IMR-90 (cell line): ENCODE results near the gene CLDN2. TPM values are rescaled to one million over a fixed set of nuclear protein-coding genes. Genes with fewer than 3 reads are reported as not detected.

Source experiments
- ATAC-seq: fragments of 200-7000 bp; cut with Tn5 transposase; 2 replicates; pipeline ENCODE4 v1.9.1; 2020; ENCODE audit warnings: low read depth, mild to moderate bottlenecking, moderate library complexity
- BruUV-seq: library from RNA; stranded (reverse); fragments of 400-500 nt; replicated peaks from 2 replicates; lab custom pipeline; 2021; lab: Mats Ljungman, UMichigan
- CTCF ChIA-PET: fragments of 300-600 bp; formaldehyde crosslinking; extraction: SDS; loops from one replicate; lab custom pipeline; 2021; ENCODE audit warnings: antibody characterized with exemption; lab: Yijun Ruan, JAX
- POLR2A ChIA-PET: fragments of 300-600 bp; sonication (Branson Sonifier 250); formaldehyde crosslinking; loops from one replicate; lab custom pipeline; 2022; ENCODE audit warnings: antibody characterized with exemption; ENCODE audit not compliant: unreplicated experiment; lab: Charles Lee
- DNase-seq: peaks from one replicate; pipeline ENCODE4 v3.0.0; 2013
- H2AFZ ChIP-seq: replicated peaks from 2 replicates; pipeline ENCODE3; 2013; ENCODE audit warnings: low read length, mild to moderate bottlenecking; ENCODE audit not compliant: poor library complexity
- H2AK5ac ChIP-seq: 2 replicates; pipeline ENCODE4 v1.6.1; 2013; ENCODE audit warnings: low read depth, low read length, inconsistent platforms
- H2AK9ac ChIP-seq: replicated peaks from 2 replicates; pipeline ENCODE3; 2013; ENCODE audit warnings: mild to moderate bottlenecking, low read depth, low read length, moderate library complexity; ENCODE audit not compliant: poor library complexity
- H2BK120ac ChIP-seq: 2 replicates; pipeline ENCODE4 v1.6.1; 2013; ENCODE audit warnings: low read depth, low read length, inconsistent platforms
- H2BK15ac ChIP-seq: 3 replicates; pipeline ENCODE4 v1.6.1; 2013; ENCODE audit warnings: low read depth, low read length, inconsistent platforms
- H2BK20ac ChIP-seq: 2 replicates; pipeline ENCODE4 v1.6.1; 2013; ENCODE audit warnings: low read depth, mild to moderate bottlenecking, inconsistent platforms, low read length, moderate library complexity
- H2BK5ac ChIP-seq: 2 replicates; pipeline ENCODE4 v1.6.1; 2013; ENCODE audit warnings: mild to moderate bottlenecking, low read depth, low read length, inconsistent platforms; ENCODE audit not compliant: poor library complexity, severe bottlenecking
- H3K14ac ChIP-seq: replicated peaks from 2 replicates; pipeline ENCODE4 v1.6.1; 2013; ENCODE audit warnings: low read depth, low read length, inconsistent platforms
- H3K18ac ChIP-seq: 2 replicates; pipeline ENCODE4 v1.6.1; 2013; ENCODE audit warnings: low read depth, low read length, control low read depth
- H3K23ac ChIP-seq: 2 replicates; pipeline ENCODE4 v1.6.1; 2013; ENCODE audit warnings: low read depth, low read length, inconsistent platforms
- H3K27ac ChIP-seq: 2 replicates; pipeline ENCODE4 v1.5.1; 2013; ENCODE audit warnings: mild to moderate bottlenecking, control low read depth, low read length; ENCODE audit not compliant: insufficient read depth
- H3K27me3 ChIP-seq: 2 replicates; pipeline ENCODE4 v1.6.1; 2013; ENCODE audit warnings: low read length; ENCODE audit not compliant: control insufficient read depth, insufficient read depth
- H3K36me3 ChIP-seq: 2 replicates; pipeline ENCODE4 v1.6.1; 2013; ENCODE audit warnings: low read length, mixed read lengths; ENCODE audit not compliant: control insufficient read depth, insufficient read depth
- H3K4ac ChIP-seq: 2 replicates; pipeline ENCODE4 v1.6.1; 2013; ENCODE audit warnings: low read depth, low read length, inconsistent platforms
- H3K4me1 ChIP-seq: 2 replicates; pipeline ENCODE4 v1.6.1; 2013; ENCODE audit warnings: low read length, mixed read lengths; ENCODE audit not compliant: control insufficient read depth, insufficient read depth
- H3K4me2 ChIP-seq: 2 replicates; pipeline ENCODE4 v1.6.1; 2013; ENCODE audit warnings: low read depth, mild to moderate bottlenecking, control low read depth, low read length, moderate library complexity
- H3K4me3 ChIP-seq: 2 replicates; pipeline ENCODE4 v1.5.1; 2013; ENCODE audit warnings: low read depth, mild to moderate bottlenecking, control low read depth, low read length, moderate library complexity; ENCODE audit not compliant: insufficient read depth
- H3K56ac ChIP-seq: 2 replicates; pipeline ENCODE4 v1.6.1; 2013; ENCODE audit warnings: low read length, inconsistent platforms; ENCODE audit not compliant: insufficient read depth; ENCODE audit errors: extremely low read depth
- H3K79me1 ChIP-seq, 2 experiments: 2 replicates each; pipeline ENCODE4 v1.6.1; 2013; ENCODE audit warnings: low read length in 2 of 2, inconsistent platforms in 1 of 2, low read depth in 1 of 2
- H3K9ac ChIP-seq: 2 replicates; pipeline ENCODE4 v1.6.1; 2013; ENCODE audit warnings: low read depth, low read length, control low read depth
- H3K9me1 ChIP-seq: 2 replicates; pipeline ENCODE4 v1.6.1; 2013; ENCODE audit warnings: low read length, inconsistent platforms; ENCODE audit not compliant: insufficient read depth
- H3K9me3 ChIP-seq: 2 replicates; pipeline ENCODE4 v1.6.1; 2013; ENCODE audit warnings: low read length; ENCODE audit not compliant: control insufficient read depth, insufficient read depth
- H4K20me1 ChIP-seq: 2 replicates; pipeline ENCODE4 v1.6.1; 2013; ENCODE audit warnings: low read length, inconsistent platforms; ENCODE audit not compliant: insufficient read depth
- H4K5ac ChIP-seq: 2 replicates; pipeline ENCODE4 v1.6.1; 2013; ENCODE audit warnings: mild to moderate bottlenecking, low read depth, low read length, control low read depth
- H4K8ac ChIP-seq, 2 experiments: 2 replicates each; pipeline ENCODE4 v1.6.1; 2013; ENCODE audit warnings: low read depth in 2 of 2, low read length in 2 of 2, control low read depth in 1 of 2, inconsistent platforms in 1 of 2
- H4K91ac ChIP-seq: 2 replicates; pipeline ENCODE4 v1.6.1; 2013; ENCODE audit warnings: low read depth, low read length, inconsistent platforms; ENCODE audit not compliant: insufficient read depth
- BHLHE40 ChIP-seq: fragments of 150-350 bp; IDR thresholded peaks from 2 replicates; pipeline ENCODE4 v1.6.1; 2016; ENCODE audit warnings: mild to moderate bottlenecking, low read depth, low read length
- CEBPB ChIP-seq: IDR thresholded peaks from 2 replicates; pipeline ENCODE4 v1.6.1; 2012; ENCODE audit warnings: low read depth, low read length, improper control_type of control experiment
- CHD1 ChIP-seq: IDR thresholded peaks from 2 replicates; pipeline ENCODE4 v1.6.1; 2012; ENCODE audit warnings: low read depth, low read length, improper control_type of control experiment
- FOS ChIP-seq: fragments of 150-350 bp; IDR thresholded peaks from 2 replicates; pipeline ENCODE4 v1.6.1; 2016; ENCODE audit warnings: low read depth, low read length
- MAFK ChIP-seq: IDR thresholded peaks from 2 replicates; pipeline ENCODE4 v1.6.1; 2012; ENCODE audit warnings: low read depth, low read length, improper control_type of control experiment
- MAZ ChIP-seq: IDR thresholded peaks from 2 replicates; pipeline ENCODE4 v1.6.1; 2012; ENCODE audit warnings: low read depth, mild to moderate bottlenecking, low read length, improper control_type of control experiment, moderate library complexity, borderline replicate concordance
- MXI1 ChIP-seq: IDR thresholded peaks from 2 replicates; pipeline ENCODE4 v1.6.1; 2012; ENCODE audit warnings: low read depth, mild to moderate bottlenecking, low read length, moderate library complexity, borderline replicate concordance
- NFE2L2 ChIP-seq: fragments of 150-350 bp; IDR thresholded peaks from 2 replicates; pipeline ENCODE4 v1.6.1; 2016; ENCODE audit warnings: low read depth, mild to moderate bottlenecking, low read length
- POLR2A ChIP-seq: IDR thresholded peaks from 2 replicates; pipeline ENCODE4 v1.6.1; 2012; ENCODE audit warnings: mild to moderate bottlenecking, low read depth, low read length
- RAD21 ChIP-seq: IDR thresholded peaks from 2 replicates; pipeline ENCODE4 v1.6.1; 2012; ENCODE audit warnings: low read length, improper control_type of control experiment
- RCOR1 ChIP-seq: IDR thresholded peaks from 2 replicates; pipeline ENCODE4 v1.6.1; 2012; ENCODE audit warnings: mild to moderate bottlenecking, low read length, improper control_type of control experiment; ENCODE audit not compliant: insufficient replicate concordance
- RFX5 ChIP-seq: IDR thresholded peaks from 2 replicates; pipeline ENCODE4 v1.8.0; 2012; ENCODE audit warnings: low read depth, mild to moderate bottlenecking, low read length, moderate library complexity
- SMC3 ChIP-seq: fragments of 150-350 bp; IDR thresholded peaks from 2 replicates; pipeline ENCODE4 v1.6.1; 2016; ENCODE audit warnings: low read depth, mild to moderate bottlenecking, antibody characterized with exemption, low read length, moderate library complexity
- WGBS, 2 experiments: methylation state at CpG; one replicate each; pipeline versions ENCODE4 v1.1.5 to v1.1.7; 2013; ENCODE audit warnings: missing lambda C conversion rate in 2 of 2; ENCODE audit not compliant: insufficient read length in 1 of 2; ENCODE audit errors: extremely low coverage in 2 of 2; 5-methylcytosine and 5-hydroxymethylcytosine counted together
- dilution Hi-C: fragments of 300-500 bp; cut with HindIII; formaldehyde crosslinking; loops from one replicate; pipeline ENCODE4 v1.14.3; 2018; ENCODE audit warnings: low sequenced_read_pairs; ENCODE audit not compliant: unreplicated experiment
- in situ Hi-C: fragments of 300-500 bp; cut with MboI; formaldehyde crosslinking; loops from 3 replicates; pipeline ENCODE4 v1.14.3; 2019; ENCODE audit warnings: low sequenced_read_pairs, inconsistent platforms, mixed read lengths
- intact Hi-C: fragments of 100-400 bp; cut with micrococcal nuclease; formaldehyde crosslinking; loops from 2 replicates; pipeline ENCODE4 v1.10.0; 2022
- polyA plus RNA-seq, 3 experiments: library from polyadenylated mRNA; depleted of rRNA; stranded (reverse); fragments of >200 nt; gene quantifications; 2 replicates each; pipeline ENCODE4 v1.2.3, GENCODE V29; 2012; ENCODE audit warnings: low replicate concordance in 1 of 3
- total RNA-seq: library from RNA; depleted of rRNA; stranded (reverse); fragments of >200 nt; gene quantifications from 2 replicates; pipeline ENCODE4 v1.2.3, GENCODE V29; 2012
- TF ChIP-seq, protein P1 (sequence below): conservative IDR thresholded peaks from 2 replicates; pipeline ENCODE4 v1.5.1; 2012; ENCODE audit warnings: mild to moderate bottlenecking, low read depth, low read length, improper control_type of control experiment
- TF ChIP-seq, protein P2 (sequence below): fragments of 150-350 bp; IDR thresholded peaks from 2 replicates; pipeline ENCODE4 v1.6.1; 2017; ENCODE audit warnings: mild to moderate bottlenecking, antibody characterized with exemption, low read length, low read depth
- TF ChIP-seq, protein P3 (sequence below): fragments of 150-350 bp; IDR thresholded peaks from 2 replicates; pipeline ENCODE4 v1.6.1; 2016; ENCODE audit warnings: low read depth, mild to moderate bottlenecking, low read length, moderate library complexity, borderline replicate concordance

Gene CLDN2
- total and polyA plus RNA-seq, 2 of the 4 experiments (the other 2 are of a cell fraction): 0.03 TPM; not detected in 1

DNA sequence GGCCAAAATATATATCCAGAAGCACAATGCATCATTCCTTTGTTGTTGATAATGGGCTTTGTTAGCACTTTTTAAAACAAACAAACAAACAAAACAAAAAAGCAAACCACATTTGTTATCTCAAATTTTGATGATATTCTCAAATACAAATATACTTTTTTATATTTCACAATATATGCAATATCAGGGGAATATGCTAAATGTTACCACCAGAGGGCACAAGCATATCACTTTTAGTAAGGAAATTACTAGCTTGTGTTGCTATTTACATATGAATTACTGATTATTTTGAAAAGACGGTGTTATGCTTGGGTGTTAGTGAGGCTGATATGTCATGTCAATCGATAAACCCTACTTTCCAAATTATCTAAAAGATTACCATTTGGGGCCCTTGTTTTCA lies 46.1 kb upstream of the CLDN2 start:
- Histone ChIP-seq H3K27me3 (peaks cover 3% of the 10 kb centered on the region; the same call in 1 of the 2 replicates), H3K4me1 (no peaks in the 10 kb centered on the region), H3K18ac (no peak overlapping the region), H3K9ac (no peak overlapping the region), H3K4me2 (no peak overlapping the region), H3K4me3 (no peak overlapping the region), H3K4ac (no peak overlapping the region), H4K20me1 (no peaks in the 10 kb centered on the region), H3K56ac (no peak overlapping the region), H3K36me3 (peaks cover 1% of the 10 kb centered on the region; the same call in 1 of the 2 replicates), H2AFZ (no peak overlapping the region), H2AK5ac (no peak overlapping the region), H2BK5ac (no peak overlapping the region), H3K27ac (no peak overlapping the region), H3K14ac (no peak overlapping the region), H4K91ac (no peak overlapping the region), H2BK20ac (no peak overlapping the region), H4K5ac (no peak overlapping the region), H2BK120ac (no peak overlapping the region), H3K9me3 (no peaks in the 10 kb centered on the region), H4K8ac (no peak overlapping the region), H2BK15ac (no peak overlapping the region), H3K79me1 (no peaks in the 10 kb centered on the region), H2AK9ac (no peak overlapping the region), H3K23ac (no peak overlapping the region), H3K9me1 (no peaks in the 10 kb centered on the region)
- in situ Hi-C loops: no loop called here
- ChIA-PET POLR2A (no interaction called here), CTCF (interaction anchor here (1.0 to 1.5 kb wide), 3 partner anchors 20 to 86 kb away, joined by 3 to 5 read pairs (median 3); no protein-coding TSS in a partner anchor)
- WGBS, 2 experiments: no CpG with 5 or more reads among the region's 2 CpGs
- no peak for TF ChIP-seq MXI1
- peak; percentile 55 for TF ChIP-seq RAD21
- no peak for TF ChIP-seq NFE2L2
- TF ChIP-seq, protein P1, sequence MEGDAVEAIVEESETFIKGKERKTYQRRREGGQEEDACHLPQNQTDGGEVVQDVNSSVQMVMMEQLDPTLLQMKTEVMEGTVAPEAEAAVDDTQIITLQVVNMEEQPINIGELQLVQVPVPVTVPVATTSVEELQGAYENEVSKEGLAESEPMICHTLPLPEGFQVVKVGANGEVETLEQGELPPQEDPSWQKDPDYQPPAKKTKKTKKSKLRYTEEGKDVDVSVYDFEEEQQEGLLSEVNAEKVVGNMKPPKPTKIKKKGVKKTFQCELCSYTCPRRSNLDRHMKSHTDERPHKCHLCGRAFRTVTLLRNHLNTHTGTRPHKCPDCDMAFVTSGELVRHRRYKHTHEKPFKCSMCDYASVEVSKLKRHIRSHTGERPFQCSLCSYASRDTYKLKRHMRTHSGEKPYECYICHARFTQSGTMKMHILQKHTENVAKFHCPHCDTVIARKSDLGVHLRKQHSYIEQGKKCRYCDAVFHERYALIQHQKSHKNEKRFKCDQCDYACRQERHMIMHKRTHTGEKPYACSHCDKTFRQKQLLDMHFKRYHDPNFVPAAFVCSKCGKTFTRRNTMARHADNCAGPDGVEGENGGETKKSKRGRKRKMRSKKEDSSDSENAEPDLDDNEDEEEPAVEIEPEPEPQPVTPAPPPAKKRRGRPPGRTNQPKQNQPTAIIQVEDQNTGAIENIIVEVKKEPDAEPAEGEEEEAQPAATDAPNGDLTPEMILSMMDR: peak; percentile 63
- TF ChIP-seq, protein P2, sequence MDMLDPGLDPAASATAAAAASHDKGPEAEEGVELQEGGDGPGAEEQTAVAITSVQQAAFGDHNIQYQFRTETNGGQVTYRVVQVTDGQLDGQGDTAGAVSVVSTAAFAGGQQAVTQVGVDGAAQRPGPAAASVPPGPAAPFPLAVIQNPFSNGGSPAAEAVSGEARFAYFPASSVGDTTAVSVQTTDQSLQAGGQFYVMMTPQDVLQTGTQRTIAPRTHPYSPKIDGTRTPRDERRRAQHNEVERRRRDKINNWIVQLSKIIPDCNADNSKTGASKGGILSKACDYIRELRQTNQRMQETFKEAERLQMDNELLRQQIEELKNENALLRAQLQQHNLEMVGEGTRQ: no peak
- no peak for TF ChIP-seq MAFK
- TF ChIP-seq MAZ: no peak
- no peak for TF ChIP-seq CHD1
- no peak for TF ChIP-seq FOS
- TF ChIP-seq SMC3: peak; percentile 50
- no peak for TF ChIP-seq RCOR1
- TF ChIP-seq, protein P3, sequence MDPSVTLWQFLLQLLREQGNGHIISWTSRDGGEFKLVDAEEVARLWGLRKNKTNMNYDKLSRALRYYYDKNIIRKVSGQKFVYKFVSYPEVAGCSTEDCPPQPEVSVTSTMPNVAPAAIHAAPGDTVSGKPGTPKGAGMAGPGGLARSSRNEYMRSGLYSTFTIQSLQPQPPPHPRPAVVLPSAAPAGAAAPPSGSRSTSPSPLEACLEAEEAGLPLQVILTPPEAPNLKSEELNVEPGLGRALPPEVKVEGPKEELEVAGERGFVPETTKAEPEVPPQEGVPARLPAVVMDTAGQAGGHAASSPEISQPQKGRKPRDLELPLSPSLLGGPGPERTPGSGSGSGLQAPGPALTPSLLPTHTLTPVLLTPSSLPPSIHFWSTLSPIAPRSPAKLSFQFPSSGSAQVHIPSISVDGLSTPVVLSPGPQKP: no peak
- no peak for TF ChIP-seq RFX5
- TF ChIP-seq CEBPB: peak; percentile 84
- no peak for TF ChIP-seq POLR2A
- TF ChIP-seq BHLHE40: no peak
- no TSS peak for BruUV-seq
- intact Hi-C loops: loop anchor here (5.0 kb wide), 1 partner anchor 392 kb away; no protein-coding TSS in a partner anchor
- ATAC-seq: 0 out of 2 replicates have a peak, but pooled peaks have one; percentile 29
- dilution Hi-C loops: no loop called here
- peak; percentile 42 for DNase-seq
